ENCODE results near the gene R3HCC1L. TPM values are rescaled to one million over a fixed set of nuclear protein-coding genes. Genes with fewer than 3 reads are reported as not detected.

The R3HCC1L gene
- total and polyA plus RNA-seq, 2 of the 4 experiments (the other 2 are of a cell fraction) = 8.3 to 14.7 TPM

GRCh38 chr10:98170249-98171117, 36.0 kb downstream of the R3HCC1L start:
- H2BK20ac ChIP-seq (ENCODE audit: low read depth, low read length) = no peak overlapping the region
- H2AK9ac ChIP-seq (replicated peaks; ENCODE audit: low read depth, low read length, poor library complexity) = no peak overlapping the region
- peaks cover 7% of the 10 kb centered on the region for H3K36me3 ChIP-seq (ENCODE audit: control insufficient read depth, insufficient read depth, low read length)
- no peak overlapping the region for H4K8ac ChIP-seq (ENCODE audit: low read depth in 2 of 2, low read length in 2 of 2)
- H2AFZ ChIP-seq (replicated peaks; ENCODE audit: low read length, poor library complexity) = no peak overlapping the region
- no peak overlapping the region for H4K91ac ChIP-seq (ENCODE audit: insufficient read depth, low read depth, low read length)
- dilution Hi-C loops (cut with HindIII; ENCODE audit: low sequenced_read_pairs, unreplicated experiment) (no loop called here), in situ Hi-C loops (cut with MboI; ENCODE audit: low sequenced_read_pairs) (no loop called here), intact Hi-C loops (cut with micrococcal nuclease) (loop anchor here (1.0 to 10.0 kb wide), 3 partner anchors 57 to 244 kb away; partner anchors contain the start of gene PYROXD2)
- no CpG with 5 or more reads among the region's 3 CpGs for WGBS, 2 experiments (ENCODE audit: extremely low coverage in 2 of 2, insufficient read length in 1 of 2)
- no peak overlapping the region for H3K9ac ChIP-seq (ENCODE audit: low read depth, low read length)
- no peak overlapping the region for H2BK5ac ChIP-seq (ENCODE audit: low read depth, low read length, poor library complexity, severe bottlenecking)
- H3K4me1 ChIP-seq (ENCODE audit: control insufficient read depth, insufficient read depth, low read length) = no peaks in the 10 kb centered on the region
- DNase-seq (peak; percentile 60), ATAC-seq (ENCODE audit: low read depth) (peak; percentile 83)
- no peaks in the 10 kb centered on the region for H3K9me3 ChIP-seq (ENCODE audit: control insufficient read depth, insufficient read depth, low read length)
- no peak overlapping the region for H2AK5ac ChIP-seq (ENCODE audit: low read depth, low read length)
- no peak overlapping the region for H2BK15ac ChIP-seq (ENCODE audit: low read depth, low read length)
- ChIA-PET POLR2A (ENCODE audit: unreplicated experiment) (interaction anchor here (1.0 kb wide), 1 partner anchor 139 kb away, joined by 4 read pairs; no protein-coding TSS in a partner anchor), CTCF (interaction anchor here (0.6 to 2.1 kb wide), 8 partner anchors 11 to 224 kb away, joined by 3 to 19 read pairs (median 4); no protein-coding TSS in a partner anchor)
- no peaks in the 10 kb centered on the region; the same call in 1 of the 2 replicates for H3K9me1 ChIP-seq (ENCODE audit: insufficient read depth, low read length)
- no peak overlapping the region for H3K4me3 ChIP-seq (ENCODE audit: insufficient read depth, low read depth, low read length)
- TF ChIP-seq RCOR1 (IDR thresholded peaks at IDR 0.05; ENCODE audit: insufficient replicate concordance, low read length) (no peak), CTCF (conservative IDR thresholded peaks at IDR 0.05; ENCODE audit: low read depth, low read length) (peak; percentile 65), RAD21 (IDR thresholded peaks at IDR 0.05; ENCODE audit: low read length) (peak; percentile 62), ELK1 (IDR thresholded peaks at IDR 0.05; ENCODE audit: borderline replicate concordance, low read depth, low read length) (no peak), SMC3 (IDR thresholded peaks at IDR 0.05; ENCODE audit: low read depth, low read length) (peak; percentile 65)
- no peaks in the 10 kb centered on the region for H3K27me3 ChIP-seq (ENCODE audit: control insufficient read depth, insufficient read depth, low read length)
- no peak overlapping the region for H3K23ac ChIP-seq (ENCODE audit: low read depth, low read length)
- H4K20me1 ChIP-seq (ENCODE audit: insufficient read depth, low read length) = peaks cover 7% of the 10 kb centered on the region; the same call in 1 of the 2 replicates
- no peak overlapping the region for H3K18ac ChIP-seq (ENCODE audit: low read depth, low read length)
- H3K4ac ChIP-seq (ENCODE audit: low read depth, low read length) = no peak overlapping the region
- peaks cover 19 to 31% of the 10 kb centered on the region in 2 experiments for H3K79me1 ChIP-seq (ENCODE audit: low read depth in 1 of 2, low read length in 2 of 2)
- no peak overlapping the region for H2BK120ac ChIP-seq (ENCODE audit: low read depth, low read length)
- no TSS peak for BruUV-seq (replicated peaks)
- no peak overlapping the region for H3K27ac ChIP-seq (ENCODE audit: insufficient read depth, low read length)
- no peak overlapping the region for H3K14ac ChIP-seq (replicated peaks; ENCODE audit: low read depth, low read length)
- no peak overlapping the region for H3K4me2 ChIP-seq (ENCODE audit: low read depth, low read length)
- H3K56ac ChIP-seq (ENCODE audit: extremely low read depth, insufficient read depth, low read length) = no peak overlapping the region
- H4K5ac ChIP-seq (ENCODE audit: low read depth, low read length) = no peak overlapping the region
